ENCODE data around the gene ITCH. TPM values are rescaled to one million over a fixed set of nuclear protein-coding genes. Genes with fewer than 3 reads are reported as not detected.

Gene ITCH
- total RNA-seq, 1 donor from 2014 or later: 57.5 TPM

DNA sequence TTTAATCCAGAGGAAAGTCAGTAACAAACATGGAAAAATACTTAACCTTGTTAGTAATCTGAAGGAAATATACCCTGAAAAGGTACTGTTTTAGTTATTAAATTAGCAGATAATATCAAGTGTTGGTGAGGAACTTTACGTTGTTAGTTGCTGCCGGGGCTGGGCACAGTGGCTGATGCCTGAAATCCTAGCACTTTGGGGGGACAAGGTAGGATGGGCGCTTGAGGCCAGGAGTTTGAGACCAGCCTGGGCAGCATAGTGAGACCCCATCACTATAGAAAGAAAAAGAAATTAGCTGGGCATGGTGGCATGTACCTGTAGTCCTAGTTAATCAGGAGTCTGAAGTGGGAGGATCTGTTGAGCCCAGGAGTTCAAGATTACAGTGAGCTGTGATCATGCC is 80.5 kb downstream of the ITCH start:
- TF ChIP-seq, protein P1, sequence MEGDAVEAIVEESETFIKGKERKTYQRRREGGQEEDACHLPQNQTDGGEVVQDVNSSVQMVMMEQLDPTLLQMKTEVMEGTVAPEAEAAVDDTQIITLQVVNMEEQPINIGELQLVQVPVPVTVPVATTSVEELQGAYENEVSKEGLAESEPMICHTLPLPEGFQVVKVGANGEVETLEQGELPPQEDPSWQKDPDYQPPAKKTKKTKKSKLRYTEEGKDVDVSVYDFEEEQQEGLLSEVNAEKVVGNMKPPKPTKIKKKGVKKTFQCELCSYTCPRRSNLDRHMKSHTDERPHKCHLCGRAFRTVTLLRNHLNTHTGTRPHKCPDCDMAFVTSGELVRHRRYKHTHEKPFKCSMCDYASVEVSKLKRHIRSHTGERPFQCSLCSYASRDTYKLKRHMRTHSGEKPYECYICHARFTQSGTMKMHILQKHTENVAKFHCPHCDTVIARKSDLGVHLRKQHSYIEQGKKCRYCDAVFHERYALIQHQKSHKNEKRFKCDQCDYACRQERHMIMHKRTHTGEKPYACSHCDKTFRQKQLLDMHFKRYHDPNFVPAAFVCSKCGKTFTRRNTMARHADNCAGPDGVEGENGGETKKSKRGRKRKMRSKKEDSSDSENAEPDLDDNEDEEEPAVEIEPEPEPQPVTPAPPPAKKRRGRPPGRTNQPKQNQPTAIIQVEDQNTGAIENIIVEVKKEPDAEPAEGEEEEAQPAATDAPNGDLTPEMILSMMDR (IDR thresholded peaks at IDR 0.05): no peak
- intact Hi-C loops (cut with DNase I): no loop called here
- H3K27me3 ChIP-seq (ENCODE audit: low read depth): no peaks in the 10 kb centered on the region
- DNase-seq: no peak
- H3K4me1 ChIP-seq: no peaks in the 10 kb centered on the region
- no peak for ATAC-seq
- H3K36me3 ChIP-seq: peaks cover 100% of the 10 kb centered on the region
- no peaks in the 10 kb centered on the region for H3K9me3 ChIP-seq
- no peak overlapping the region for H3K27ac ChIP-seq
- no peak overlapping the region for H3K4me3 ChIP-seq

DNA sequence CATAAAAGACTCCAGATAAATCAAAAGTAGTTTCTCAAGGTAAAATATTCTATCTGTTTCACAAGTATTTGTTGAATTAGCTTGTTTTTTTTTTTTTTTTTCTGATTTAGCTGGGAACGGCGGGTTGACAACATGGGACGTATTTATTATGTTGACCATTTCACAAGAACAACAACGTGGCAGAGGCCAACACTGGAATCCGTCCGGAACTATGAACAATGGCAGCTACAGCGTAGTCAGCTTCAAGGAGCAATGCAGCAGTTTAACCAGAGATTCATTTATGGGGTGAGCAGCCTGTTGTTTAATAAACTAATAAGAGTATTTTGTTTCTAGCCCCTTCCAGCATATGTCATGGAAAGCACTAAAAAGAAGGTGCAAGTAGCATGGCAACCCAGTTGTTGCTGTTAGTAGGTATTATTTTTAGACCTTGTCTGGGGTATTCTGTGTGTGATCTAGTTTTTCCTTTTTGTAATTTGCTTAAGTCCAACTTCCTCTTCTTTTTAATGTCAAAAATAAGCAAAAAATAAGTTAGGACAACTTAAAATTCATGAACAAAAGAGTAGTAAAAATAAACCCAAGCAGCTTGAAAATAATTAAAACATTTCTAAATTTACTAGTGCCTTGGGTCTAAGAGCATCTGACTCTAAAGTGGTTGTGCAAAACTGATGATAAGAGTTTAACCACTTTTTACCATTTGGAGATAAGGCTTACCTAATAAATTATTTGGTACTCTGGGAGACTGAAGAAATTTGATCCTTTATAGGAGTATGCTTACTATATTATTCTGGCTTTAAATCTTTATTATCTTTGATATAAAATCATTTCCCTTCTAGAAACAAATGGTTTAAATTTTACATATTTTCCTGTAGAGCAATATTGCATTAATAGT is 82.3 kb downstream of the ITCH start:
- H3K4me3 ChIP-seq: no peak overlapping the region
- H3K27ac ChIP-seq: no peak overlapping the region
- DNase-seq: no peak
- no peaks in the 10 kb centered on the region for H3K27me3 ChIP-seq (ENCODE audit: low read depth)
- TF ChIP-seq, protein P1 (IDR thresholded peaks at IDR 0.05): no peak
- H3K36me3 ChIP-seq: peaks cover 100% of the 10 kb centered on the region
- ATAC-seq: no peak
- intact Hi-C loops (cut with DNase I): no loop called here
- no peaks in the 10 kb centered on the region for H3K4me1 ChIP-seq
- no peaks in the 10 kb centered on the region for H3K9me3 ChIP-seq

DNA sequence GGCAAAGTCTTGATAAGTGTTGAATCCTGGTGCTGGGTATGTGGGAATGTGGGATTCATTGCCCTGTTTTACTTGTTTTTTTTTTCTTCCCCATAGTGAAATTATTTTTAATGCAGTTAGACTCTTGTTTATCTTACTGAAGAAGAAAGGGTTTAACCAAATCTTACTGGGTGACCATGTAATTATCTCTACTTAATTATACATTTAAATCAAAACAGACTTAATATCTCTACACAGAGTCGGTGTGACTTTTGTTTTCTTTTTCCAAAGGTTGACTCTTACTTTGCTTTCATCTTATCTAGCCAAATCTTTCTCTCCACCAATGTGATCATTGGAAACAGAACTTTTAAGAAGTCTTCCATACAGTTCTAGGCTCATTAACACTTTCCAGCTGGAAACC is 85.4 kb downstream of the ITCH start:
- intact Hi-C loops (cut with DNase I): no loop called here
- H3K27ac ChIP-seq: no peak overlapping the region
- H3K36me3 ChIP-seq: peaks cover 97% of the 10 kb centered on the region
- DNase-seq (no peak), ATAC-seq (no peak)
- no peaks in the 10 kb centered on the region for H3K27me3 ChIP-seq (ENCODE audit: low read depth)
- no peak overlapping the region for H3K4me3 ChIP-seq
- no peaks in the 10 kb centered on the region for H3K9me3 ChIP-seq
- TF ChIP-seq, protein P1 (IDR thresholded peaks at IDR 0.05): no peak
- no peaks in the 10 kb centered on the region for H3K4me1 ChIP-seq

DNA sequence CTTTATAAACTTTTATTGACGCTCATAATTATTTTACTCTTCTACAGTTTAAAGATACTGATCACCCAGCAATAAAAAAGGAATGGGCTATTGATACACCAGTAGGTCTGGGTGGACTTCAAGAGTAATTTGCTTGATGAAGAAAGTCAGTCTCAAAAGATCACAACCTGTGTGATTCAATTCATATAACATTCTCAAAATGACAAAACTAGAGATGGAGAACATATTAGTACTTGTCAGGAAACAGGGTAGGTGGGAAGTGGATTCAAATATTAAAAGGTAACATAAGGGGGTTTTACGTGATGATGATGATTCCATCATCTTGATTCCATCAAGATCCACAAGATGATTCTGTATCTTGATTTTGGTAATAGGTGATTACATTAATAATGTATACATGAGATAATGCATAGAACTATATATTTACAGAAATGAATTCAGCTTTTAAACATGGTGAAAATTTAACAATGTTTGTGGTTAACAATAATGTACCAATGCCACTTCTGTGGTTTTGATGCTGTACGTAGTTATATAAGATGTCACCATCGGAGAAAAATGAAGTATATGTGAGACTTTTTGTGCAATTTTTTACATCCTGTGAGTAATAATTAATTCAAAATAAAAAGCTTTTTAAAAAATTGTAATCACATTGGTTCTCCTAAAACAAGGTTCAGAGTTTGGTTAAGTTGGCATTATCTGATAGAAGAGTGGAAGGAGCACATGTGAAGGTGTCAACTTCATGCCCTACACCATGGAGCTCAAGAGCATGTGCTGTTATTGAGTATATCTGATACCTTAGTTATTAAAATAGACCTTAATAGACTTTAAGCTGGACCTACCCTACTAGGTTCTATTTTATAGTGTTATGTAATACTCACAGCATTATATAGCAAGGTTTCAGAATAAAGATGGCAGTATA is 86.9 kb downstream of the ITCH start:
- TF ChIP-seq, protein P1 (IDR thresholded peaks at IDR 0.05): no peak
- Histone ChIP-seq H3K4me3 (no peak overlapping the region), H3K27ac (no peak overlapping the region), H3K27me3 (ENCODE audit: low read depth) (no peaks in the 10 kb centered on the region), H3K36me3 (peaks cover 94% of the 10 kb centered on the region), H3K9me3 (no peaks in the 10 kb centered on the region), H3K4me1 (no peaks in the 10 kb centered on the region)
- ATAC-seq: no peak
- no peak for DNase-seq
- intact Hi-C loops (cut with DNase I): no loop called here

DNA sequence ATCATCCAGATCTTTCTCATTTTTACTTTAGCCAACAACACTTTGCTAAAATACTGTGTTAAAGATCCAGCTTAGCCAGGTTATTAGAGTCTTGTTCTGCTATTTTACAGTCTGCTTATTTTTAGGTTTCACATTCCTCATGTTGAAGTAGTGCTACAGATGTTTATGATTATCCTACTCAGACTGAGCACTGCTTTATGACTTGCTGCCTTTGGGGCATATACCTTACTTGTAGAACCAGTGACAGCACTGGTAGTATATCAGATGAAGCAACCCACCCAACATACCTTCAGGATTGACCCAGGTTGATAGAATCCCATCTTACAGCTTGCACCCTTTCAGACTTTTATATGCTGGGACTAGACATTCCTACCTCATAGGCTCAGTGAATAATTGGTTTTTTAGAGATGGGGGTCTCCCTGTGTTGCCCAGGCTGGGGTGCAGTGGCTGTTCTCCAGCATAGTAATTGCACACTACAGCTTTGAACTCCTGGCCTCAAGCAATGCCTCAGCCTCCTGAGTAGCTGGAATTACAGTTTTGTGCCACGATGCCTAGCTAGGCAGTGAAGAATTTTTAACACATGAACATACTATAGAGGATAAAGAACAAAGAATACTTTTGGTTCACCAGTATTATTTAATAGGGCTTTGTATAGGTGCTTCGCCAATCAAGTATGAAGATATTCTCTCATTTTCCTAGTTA is 89.4 kb downstream of the ITCH start:
- Histone ChIP-seq H3K36me3 (peaks cover 88% of the 10 kb centered on the region), H3K27me3 (ENCODE audit: low read depth) (no peaks in the 10 kb centered on the region)
- no peak for ATAC-seq

More for the DNA sequence above, 89.4 kb downstream of the ITCH start:
- no peak overlapping the region for H3K4me3 ChIP-seq
- H3K4me1 ChIP-seq: no peaks in the 10 kb centered on the region
- no peak for DNase-seq
- TF ChIP-seq, protein P1 (IDR thresholded peaks at IDR 0.05): no peak
- no peaks in the 10 kb centered on the region for H3K9me3 ChIP-seq
- intact Hi-C loops (cut with DNase I): no loop called here
- H3K27ac ChIP-seq: no peak overlapping the region

Data from lower lobe of right lung (tissue), 2 donors.